Ishikawa (cell line): ENCODE results near the gene CACNA1H.

Experiments used
- CEBPB ChIP-seq: IDR thresholded peaks from 2 replicates; pipeline ENCODE4 v1.6.1; 2012
- CREB1 ChIP-seq: IDR thresholded peaks from 2 replicates; pipeline ENCODE4 v1.6.1; 2012; ENCODE audit warnings: low read depth
- EGR1 ChIP-seq: IDR thresholded peaks from 2 replicates; pipeline ENCODE4 v1.6.1; 2012
- EP300 ChIP-seq: IDR thresholded peaks from 2 replicates; pipeline ENCODE4 v1.6.1; 2012; ENCODE audit warnings: borderline replicate concordance
- FOXM1 ChIP-seq: IDR thresholded peaks from 2 replicates; pipeline ENCODE4 v1.6.1; 2012; ENCODE audit warnings: low read depth, borderline replicate concordance
- NFIC ChIP-seq: IDR thresholded peaks from 2 replicates; pipeline ENCODE4 v1.6.1; 2012
- RAD21 ChIP-seq: IDR thresholded peaks from 2 replicates; pipeline ENCODE4 v1.6.1; 2012; ENCODE audit warnings: low read depth
- TAF1 ChIP-seq: IDR thresholded peaks from 2 replicates; pipeline ENCODE4 v1.6.1; 2012; ENCODE audit warnings: low read depth, mild to moderate bottlenecking
- TEAD4 ChIP-seq: IDR thresholded peaks from 2 replicates; pipeline ENCODE4 v1.6.1; 2012
- YY1 ChIP-seq: IDR thresholded peaks from 2 replicates; pipeline ENCODE4 v1.6.1; 2012; ENCODE audit warnings: low read depth
- TF ChIP-seq, protein P1 (sequence below): IDR thresholded peaks from 2 replicates; pipeline ENCODE4 v1.6.1; 2012; ENCODE audit warnings: low read depth, mild to moderate bottlenecking
- TF ChIP-seq, protein P2 (sequence below): IDR thresholded peaks from 2 replicates; pipeline ENCODE4 v1.6.1; 2012
- TF ChIP-seq, protein P3 (sequence below): IDR thresholded peaks from 2 replicates; pipeline ENCODE4 v1.6.1; 2012

DNA sequence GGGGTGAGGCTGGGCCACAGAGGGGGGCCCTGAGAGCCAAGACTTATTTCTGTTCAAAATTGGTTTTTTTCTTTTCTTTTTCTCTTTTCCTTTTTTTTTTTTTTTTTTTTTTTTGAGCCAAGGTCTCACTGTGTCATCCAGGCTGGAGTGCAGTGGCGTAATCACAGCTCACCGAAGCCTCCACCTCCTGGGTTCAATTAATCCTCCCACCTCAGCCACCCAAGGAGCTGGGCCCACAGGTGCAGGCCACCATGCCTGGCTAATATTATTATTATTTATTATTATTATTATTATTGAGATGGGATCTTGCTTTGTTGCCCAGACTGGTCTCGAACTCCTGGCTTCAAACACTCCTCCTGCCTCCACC is 17.5 kb upstream of the CACNA1H start:
- TF ChIP-seq, protein P1, sequence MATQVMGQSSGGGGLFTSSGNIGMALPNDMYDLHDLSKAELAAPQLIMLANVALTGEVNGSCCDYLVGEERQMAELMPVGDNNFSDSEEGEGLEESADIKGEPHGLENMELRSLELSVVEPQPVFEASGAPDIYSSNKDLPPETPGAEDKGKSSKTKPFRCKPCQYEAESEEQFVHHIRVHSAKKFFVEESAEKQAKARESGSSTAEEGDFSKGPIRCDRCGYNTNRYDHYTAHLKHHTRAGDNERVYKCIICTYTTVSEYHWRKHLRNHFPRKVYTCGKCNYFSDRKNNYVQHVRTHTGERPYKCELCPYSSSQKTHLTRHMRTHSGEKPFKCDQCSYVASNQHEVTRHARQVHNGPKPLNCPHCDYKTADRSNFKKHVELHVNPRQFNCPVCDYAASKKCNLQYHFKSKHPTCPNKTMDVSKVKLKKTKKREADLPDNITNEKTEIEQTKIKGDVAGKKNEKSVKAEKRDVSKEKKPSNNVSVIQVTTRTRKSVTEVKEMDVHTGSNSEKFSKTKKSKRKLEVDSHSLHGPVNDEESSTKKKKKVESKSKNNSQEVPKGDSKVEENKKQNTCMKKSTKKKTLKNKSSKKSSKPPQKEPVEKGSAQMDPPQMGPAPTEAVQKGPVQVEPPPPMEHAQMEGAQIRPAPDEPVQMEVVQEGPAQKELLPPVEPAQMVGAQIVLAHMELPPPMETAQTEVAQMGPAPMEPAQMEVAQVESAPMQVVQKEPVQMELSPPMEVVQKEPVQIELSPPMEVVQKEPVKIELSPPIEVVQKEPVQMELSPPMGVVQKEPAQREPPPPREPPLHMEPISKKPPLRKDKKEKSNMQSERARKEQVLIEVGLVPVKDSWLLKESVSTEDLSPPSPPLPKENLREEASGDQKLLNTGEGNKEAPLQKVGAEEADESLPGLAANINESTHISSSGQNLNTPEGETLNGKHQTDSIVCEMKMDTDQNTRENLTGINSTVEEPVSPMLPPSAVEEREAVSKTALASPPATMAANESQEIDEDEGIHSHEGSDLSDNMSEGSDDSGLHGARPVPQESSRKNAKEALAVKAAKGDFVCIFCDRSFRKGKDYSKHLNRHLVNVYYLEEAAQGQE, result no peak
- TF ChIP-seq EP300 (no peak), YY1 (no peak), TAF1 (no peak), CREB1 (no peak), FOXM1 (no peak), CEBPB (no peak), NFIC (no peak), TEAD4 (no peak), RAD21 (no peak), EGR1 (no peak)
- TF ChIP-seq, protein P2, sequence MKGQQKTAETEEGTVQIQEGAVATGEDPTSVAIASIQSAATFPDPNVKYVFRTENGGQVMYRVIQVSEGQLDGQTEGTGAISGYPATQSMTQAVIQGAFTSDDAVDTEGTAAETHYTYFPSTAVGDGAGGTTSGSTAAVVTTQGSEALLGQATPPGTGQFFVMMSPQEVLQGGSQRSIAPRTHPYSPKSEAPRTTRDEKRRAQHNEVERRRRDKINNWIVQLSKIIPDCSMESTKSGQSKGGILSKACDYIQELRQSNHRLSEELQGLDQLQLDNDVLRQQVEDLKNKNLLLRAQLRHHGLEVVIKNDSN, result no peak
- TF ChIP-seq, protein P3, sequence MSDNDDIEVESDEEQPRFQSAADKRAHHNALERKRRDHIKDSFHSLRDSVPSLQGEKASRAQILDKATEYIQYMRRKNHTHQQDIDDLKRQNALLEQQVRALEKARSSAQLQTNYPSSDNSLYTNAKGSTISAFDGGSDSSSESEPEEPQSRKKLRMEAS, result no peak
